ENCODE data around the gene NLRP11. TPM values are rescaled to one million over a fixed set of nuclear protein-coding genes. Genes with fewer than 3 reads are reported as not detected.

Gene NLRP11
- not detected for total RNA-seq
- long read RNA-seq, donor 1: 0 reads
- long read RNA-seq, donor 2: 0 reads

GRCh38 chr19:55831846-55832245 is at the start of gene NLRP11:
Gene NLRP11 (minus strand): TSS chr19:55831999. CDS start chr19:55818174, 13,825 bp downstream.
- intact Hi-C loops (cut with DNase I): no loop called here

GRCh38 chr19:55877211-55877610 is 45.4 kb upstream of the NLRP11 start:
- no peak for DNase-seq (ENCODE audit: low spot score)
- intact Hi-C loops (cut with DNase I): no loop called here

More at GRCh38 chr19:55831846-55832245, at the start of gene NLRP11:
- DNase-seq (ENCODE audit: low spot score): no peak

GRCh38 chr19:55870736-55871135 is 38.9 kb upstream of the NLRP11 start:
- no peak for DNase-seq (ENCODE audit: low spot score)
- intact Hi-C loops (cut with DNase I): no loop called here

GRCh38 chr19:55867101-55867500 is 35.3 kb upstream of the NLRP11 start:
- intact Hi-C loops (cut with DNase I): no loop called here
- no peak for DNase-seq (ENCODE audit: low spot score)

GRCh38 chr19:55866521-55866920 is 34.7 kb upstream of the NLRP11 start:
- intact Hi-C loops (cut with DNase I): no loop called here
- no peak for DNase-seq (ENCODE audit: low spot score)

- intact Hi-C loops (cut with DNase I): no loop called here
- no peak for DNase-seq (ENCODE audit: low spot score)
Observed at GRCh38 chr19:55858969-55859368, 27.2 kb upstream of the NLRP11 start.

GRCh38 chr19:55858401-55858800 is 26.6 kb upstream of the NLRP11 start:
- no peak for DNase-seq (ENCODE audit: low spot score)
- intact Hi-C loops (cut with DNase I): no loop called here

GRCh38 chr19:55857974-55858373 is 26.2 kb upstream of the NLRP11 start:
- DNase-seq (ENCODE audit: low spot score): no peak
- intact Hi-C loops (cut with DNase I): no loop called here

GRCh38 chr19:55857149-55857548 is 25.4 kb upstream of the NLRP11 start:
- intact Hi-C loops (cut with DNase I): no loop called here

GRCh38 chr19:55855160-55855559 is 23.4 kb upstream of the NLRP11 start:
- intact Hi-C loops (cut with DNase I): no loop called here
- DNase-seq (ENCODE audit: low spot score): no peak

More at GRCh38 chr19:55857149-55857548, 25.4 kb upstream of the NLRP11 start:
- no peak for DNase-seq (ENCODE audit: low spot score)

GRCh38 chr19:55838906-55839305 is 7.1 kb upstream of the NLRP11 start:
- intact Hi-C loops (cut with DNase I): no loop called here
- no peak for DNase-seq (ENCODE audit: low spot score)

- intact Hi-C loops (cut with DNase I): no loop called here
- DNase-seq (ENCODE audit: low spot score): no peak
Observed at GRCh38 chr19:55838251-55838650, 6.5 kb upstream of the NLRP11 start.

- intact Hi-C loops (cut with DNase I): no loop called here
- DNase-seq (ENCODE audit: low spot score): no peak
Observed at GRCh38 chr19:55836340-55836739, 4.5 kb upstream of the NLRP11 start, which contains the start of gene NLRP4. Gene NLRP4 (plus strand): TSS chr19:55836540. CDS start chr19:55852081, 15,541 bp downstream.

- no peak for DNase-seq (ENCODE audit: low spot score)
- intact Hi-C loops (cut with DNase I): no loop called here
Observed at GRCh38 chr19:55832676-55833075, 877 bp upstream of the NLRP11 start.

GRCh38 chr19:55830656-55831055 is 1.1 kb downstream of the NLRP11 start:
- intact Hi-C loops (cut with DNase I): no loop called here
- no peak for DNase-seq (ENCODE audit: low spot score)

GRCh38 chr19:55820037-55820436 is 11.8 kb downstream of the NLRP11 start:
- intact Hi-C loops (cut with DNase I): no loop called here
- DNase-seq (ENCODE audit: low spot score): no peak

- intact Hi-C loops (cut with DNase I): no loop called here
- no peak for DNase-seq (ENCODE audit: low spot score)
Observed at GRCh38 chr19:55813906-55814305, 17.9 kb downstream of the NLRP11 start.

GRCh38 chr19:55812449-55812848 is 19.4 kb downstream of the NLRP11 start:
- intact Hi-C loops (cut with DNase I): no loop called here
- no peak for DNase-seq (ENCODE audit: low spot score)

GRCh38 chr19:55811340-55811739 is 20.5 kb downstream of the NLRP11 start:
- intact Hi-C loops (cut with DNase I): no loop called here
- no peak for DNase-seq (ENCODE audit: low spot score)

- DNase-seq (ENCODE audit: low spot score): no peak
- intact Hi-C loops (cut with DNase I): no loop called here
Observed at GRCh38 chr19:55809381-55810058, 22.3 kb downstream of the NLRP11 start.

- intact Hi-C loops (cut with DNase I): no loop called here
- DNase-seq (ENCODE audit: low spot score): no peak
Observed at GRCh38 chr19:55802281-55802680, 29.5 kb downstream of the NLRP11 start.

Measured in posterior vena cava (tissue), 2 donors.